Kidney (tissue), 14 donors: ENCODE results near the gene NPAS3. TPM values are rescaled to one million over a fixed set of nuclear protein-coding genes. Genes with fewer than 3 reads are reported as not detected.

ENCODE experiments used
- DNase-seq, 5 donors: peaks; one replicate each; pipeline ENCODE4 v3.0.0-alpha.2; 2013 to 2020
- FAIRE-seq: peaks from 2 replicates; lab custom pipeline; 2012; peaks lifted over from hg19 to GRCh38; lab: Jason Lieb, UNC
- H3K27ac ChIP-seq, 2 donors: one replicate each; pipeline ENCODE4 v1.7.0; 2013; ENCODE audit warnings: low read depth in 2 of 2, low read length in 2 of 2, inconsistent platforms in 1 of 2
- H3K27me3 ChIP-seq: one replicate; pipeline ENCODE4 v1.7.1; 2013; ENCODE audit warnings: low read length, inconsistent platforms; ENCODE audit not compliant: control insufficient read depth, insufficient read depth
- H3K36me3 ChIP-seq, 3 donors: one replicate each; pipeline versions ENCODE4 v1.7.0 to v1.7.1; 2013; ENCODE audit warnings: low read length in 3 of 3, control low read depth in 1 of 3, inconsistent platforms in 1 of 3; ENCODE audit not compliant: insufficient read depth in 3 of 3, control insufficient read depth in 2 of 3
- H3K4me1 ChIP-seq, 3 donors: one replicate each; pipeline versions ENCODE4 v1.7.0 to v1.7.1; 2013; ENCODE audit warnings: low read length in 3 of 3, inconsistent platforms in 1 of 3, low read depth in 1 of 3; ENCODE audit not compliant: control insufficient read depth in 2 of 3, insufficient read depth in 2 of 3
- H3K4me3 ChIP-seq, 3 donors: one replicate each; pipeline versions ENCODE4 v1.7.0 to v1.8.1; 2013; ENCODE audit warnings: low read length in 3 of 3, control low read depth in 1 of 3, inconsistent platforms in 1 of 3
- H3K9ac ChIP-seq, 3 donors: one replicate each; pipeline versions ENCODE4 v1.7.0 to v1.7.1; 2013; ENCODE audit warnings: low read length in 3 of 3, control low read depth in 1 of 3, inconsistent platforms in 1 of 3
- H3K9me3 ChIP-seq, 3 donors: one replicate each; pipeline versions ENCODE4 v1.7.0 to v1.7.1; 2013; ENCODE audit warnings: low read length in 3 of 3, control low read depth in 1 of 3, inconsistent platforms in 1 of 3; ENCODE audit not compliant: control insufficient read depth in 2 of 3, insufficient read depth in 1 of 3
- intact Hi-C: fragments of 100-400 bp; cut with DNase I; formaldehyde crosslinking; loops from one replicate; pipeline ENCODE4 v1.11.1; 2022
- polyA plus RNA-seq: library from polyadenylated mRNA; stranded (reverse); fragments of 350-450 nt; fragmentation: Illumina TruSeq; extraction: RNeasy Lipid Tissue Mini Kit (QIAGEN cat#74804); gene quantifications from one replicate; pipeline ENCODE4 v1.2.3, GENCODE V29; 2014; ENCODE audit warnings: low read depth, low replicate concordance; ENCODE audit not compliant: insufficient read depth
- total RNA-seq: library from RNA; stranded (reverse); fragmentation: NEBNext Ultra II Directional; extraction: Animal tissue kit (Norgen Biotek cat#: 25700); gene quantifications from one replicate; pipeline ENCODE4 v1.2.1, GENCODE V29; 2021
- TF ChIP-seq, protein P1 (sequence below): IDR thresholded peaks from 3 replicates; pipeline ENCODE4 v1.5.1; 2012; ENCODE audit warnings: mild to moderate bottlenecking, moderate library complexity, borderline replicate concordance; ENCODE audit not compliant: insufficient read depth; ENCODE audit errors: extremely low read depth
- donor health status: control.
- donor health status: control.
- donor health status: control.
- donor health status: control.
- donor health status: control.
- donor health status: DM: yes; HTN: yes; CAD: no.
- donor health status: Normal renal cell carcinoma (clear cell type).

NPAS3 gene
- total and polyA plus RNA-seq, 2 donors from 2014 or later: 0.82 to 5.0 TPM

DNA sequence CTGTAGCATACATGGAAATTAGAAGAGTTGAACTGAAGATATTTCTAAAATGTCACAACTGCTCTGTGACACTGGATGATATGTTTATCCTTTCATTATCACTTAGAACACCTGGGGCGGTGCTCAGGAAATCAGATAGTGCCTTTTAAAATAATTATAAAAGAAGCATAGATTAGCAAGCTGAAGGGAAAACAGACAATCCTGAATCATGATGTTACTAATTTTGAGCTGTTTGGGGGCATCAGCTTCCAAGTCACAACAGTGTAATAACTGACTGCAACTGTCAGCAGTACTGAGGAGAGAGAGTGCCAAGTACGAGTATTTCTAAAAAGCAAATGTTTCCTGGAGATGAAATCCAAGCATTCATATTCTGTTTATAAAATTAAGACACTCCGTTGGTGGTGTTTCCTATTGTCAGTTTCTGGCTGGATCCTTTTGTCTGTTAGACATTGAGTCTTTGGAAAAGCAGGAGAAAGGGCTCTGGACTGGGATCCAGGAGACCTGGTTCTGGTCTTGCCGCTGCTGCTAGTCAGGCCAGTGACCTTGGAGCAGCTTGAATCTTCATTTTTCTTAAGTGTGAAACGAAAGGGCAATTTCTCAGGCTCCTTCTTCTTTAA, 632.1 kb downstream of the NPAS3 start:
- H3K9me3 ChIP-seq: no peaks in the 10 kb centered on the region
- no peaks in the 10 kb centered on the region for H3K27me3 ChIP-seq
- intact Hi-C loops: no loop called here
- TF ChIP-seq, protein P1, sequence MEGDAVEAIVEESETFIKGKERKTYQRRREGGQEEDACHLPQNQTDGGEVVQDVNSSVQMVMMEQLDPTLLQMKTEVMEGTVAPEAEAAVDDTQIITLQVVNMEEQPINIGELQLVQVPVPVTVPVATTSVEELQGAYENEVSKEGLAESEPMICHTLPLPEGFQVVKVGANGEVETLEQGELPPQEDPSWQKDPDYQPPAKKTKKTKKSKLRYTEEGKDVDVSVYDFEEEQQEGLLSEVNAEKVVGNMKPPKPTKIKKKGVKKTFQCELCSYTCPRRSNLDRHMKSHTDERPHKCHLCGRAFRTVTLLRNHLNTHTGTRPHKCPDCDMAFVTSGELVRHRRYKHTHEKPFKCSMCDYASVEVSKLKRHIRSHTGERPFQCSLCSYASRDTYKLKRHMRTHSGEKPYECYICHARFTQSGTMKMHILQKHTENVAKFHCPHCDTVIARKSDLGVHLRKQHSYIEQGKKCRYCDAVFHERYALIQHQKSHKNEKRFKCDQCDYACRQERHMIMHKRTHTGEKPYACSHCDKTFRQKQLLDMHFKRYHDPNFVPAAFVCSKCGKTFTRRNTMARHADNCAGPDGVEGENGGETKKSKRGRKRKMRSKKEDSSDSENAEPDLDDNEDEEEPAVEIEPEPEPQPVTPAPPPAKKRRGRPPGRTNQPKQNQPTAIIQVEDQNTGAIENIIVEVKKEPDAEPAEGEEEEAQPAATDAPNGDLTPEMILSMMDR: no peak
- H3K36me3 ChIP-seq: no peaks in the 10 kb centered on the region
- DNase-seq (no peak), FAIRE-seq (no peak)
- no peak overlapping the region for H3K27ac ChIP-seq
- peaks cover 0 to 2% (median 0%) of the 10 kb centered on the region in 3 donors for H3K4me1 ChIP-seq
- no peak overlapping the region for H3K4me3 ChIP-seq
- no peak overlapping the region for H3K9ac ChIP-seq

DNA sequence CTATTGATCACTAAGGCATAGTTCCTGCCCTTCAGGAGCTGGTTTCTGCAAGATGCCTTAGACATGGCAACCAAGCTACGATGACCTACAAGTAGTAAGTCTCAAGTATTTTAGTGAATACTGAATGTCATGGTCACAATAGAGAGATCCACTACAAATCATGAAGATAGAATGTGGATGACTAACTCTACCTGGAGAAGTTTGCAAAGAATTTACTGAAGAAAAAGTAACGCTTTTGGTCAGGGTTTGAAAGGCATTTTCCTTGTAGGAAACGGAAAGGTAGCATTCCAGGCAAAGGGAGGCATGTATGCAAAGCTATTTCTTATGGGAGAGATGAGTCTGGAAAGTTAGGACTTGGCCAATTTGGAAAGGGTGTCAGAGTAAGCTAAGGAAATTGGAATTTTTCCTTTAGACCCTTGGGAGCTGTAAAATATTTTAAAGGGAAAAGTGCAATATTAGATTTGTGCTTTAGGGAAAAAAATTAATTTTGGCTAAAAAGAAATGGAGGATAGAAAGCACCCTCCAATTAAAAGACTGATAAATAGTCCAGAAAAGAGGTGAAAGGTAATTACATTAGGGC, 634.7 kb downstream of the NPAS3 start:
- Histone ChIP-seq H3K27me3 (no peaks in the 10 kb centered on the region), H3K4me1 (no peaks in the 10 kb centered on the region), H3K27ac (no peak overlapping the region), H3K36me3 (no peaks in the 10 kb centered on the region), H3K4me3 (no peak overlapping the region), H3K9me3 (no peaks in the 10 kb centered on the region), H3K9ac (no peak overlapping the region)
- DNase-seq (no peak), FAIRE-seq (no peak)
- intact Hi-C loops: no loop called here
- TF ChIP-seq, protein P1: no peak

DNA sequence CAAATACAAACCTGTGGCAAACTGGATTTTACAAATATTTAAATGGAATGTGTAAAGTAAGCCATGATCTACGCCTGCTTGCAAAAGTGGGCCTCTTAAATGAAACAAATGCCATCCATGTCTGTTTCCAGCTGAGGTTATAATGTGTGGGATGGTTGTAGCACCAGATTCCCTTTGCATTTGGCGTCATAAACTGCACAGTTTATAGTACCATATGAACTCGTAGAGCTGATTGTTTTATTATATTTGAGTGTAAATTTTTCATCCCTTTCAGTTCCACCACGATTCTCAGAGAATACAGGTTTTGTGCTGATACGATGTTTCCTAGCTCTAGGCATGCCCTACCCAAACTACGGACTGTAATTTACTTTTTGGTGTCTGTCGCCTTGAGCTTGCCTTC, 637.3 kb downstream of the NPAS3 start:
- Histone ChIP-seq H3K9me3 (no peaks in the 10 kb centered on the region), H3K27ac (no peak overlapping the region), H3K4me1 (no peaks in the 10 kb centered on the region), H3K36me3 (no peaks in the 10 kb centered on the region), H3K9ac (no peak overlapping the region), H3K27me3 (no peaks in the 10 kb centered on the region), H3K4me3 (no peak overlapping the region)
- intact Hi-C loops: no loop called here
- TF ChIP-seq, protein P1: no peak
- DNase-seq (no peak), FAIRE-seq (no peak)
